Measurements from ENCODE around the gene LACRT.

Gene LACRT

DNA sequence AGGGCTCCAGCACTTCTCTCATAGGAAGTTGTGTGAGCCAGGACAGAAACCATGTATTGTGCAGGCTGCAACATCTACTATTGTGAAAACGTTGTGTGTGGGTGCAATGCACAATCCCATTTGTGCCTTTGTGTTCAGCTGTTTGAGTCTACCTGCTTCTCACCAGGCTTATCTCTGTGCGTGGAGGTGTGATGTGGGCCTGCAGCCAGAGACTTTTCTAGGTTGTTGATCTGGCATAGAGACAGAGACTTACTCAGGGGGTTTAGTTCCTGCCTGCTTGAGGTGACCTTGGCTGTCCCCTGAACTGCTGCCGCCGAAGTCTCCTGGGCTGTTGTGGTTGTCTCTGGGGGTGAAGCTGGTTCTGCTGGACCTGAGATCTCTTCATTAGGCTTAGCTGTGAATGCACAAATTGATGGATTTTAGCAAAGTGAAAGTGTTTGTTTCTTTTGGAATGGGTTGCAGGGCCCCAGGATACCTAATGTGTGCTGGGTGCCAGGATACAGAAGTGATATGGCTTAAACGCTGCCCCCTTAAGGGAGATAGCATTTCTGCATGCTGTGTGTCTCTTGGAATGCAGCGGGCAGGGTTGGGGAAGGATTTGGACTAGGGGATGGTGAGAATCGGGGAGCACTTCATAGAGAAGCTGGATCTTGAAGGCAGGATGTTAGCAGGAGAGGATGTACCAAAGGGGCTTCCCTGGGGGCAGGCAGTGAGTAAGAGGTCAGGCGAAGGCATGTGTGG, 2.5 kb downstream of the LACRT start:
- no peak for DNase-seq

DNA sequence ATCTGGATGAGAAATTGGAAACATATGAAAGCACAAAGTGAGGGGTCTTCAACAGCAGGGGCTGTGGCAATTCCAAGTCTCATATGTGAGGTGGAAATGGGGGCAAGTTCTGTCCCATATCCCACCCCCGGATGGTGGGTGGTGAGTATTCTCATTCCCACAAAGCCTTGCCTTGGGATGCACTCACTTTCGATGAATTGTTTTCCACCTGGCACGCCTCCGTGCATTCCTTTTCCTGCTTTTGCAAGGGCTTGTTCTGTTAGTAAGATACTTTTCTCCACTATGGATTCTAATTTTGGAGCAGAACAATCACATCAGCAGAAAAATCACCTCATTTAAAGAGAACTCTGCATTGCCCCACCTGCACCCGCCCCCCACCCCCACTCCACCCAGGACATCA, 3.1 kb downstream of the LACRT start:
- DNase-seq = no peak

DNA sequence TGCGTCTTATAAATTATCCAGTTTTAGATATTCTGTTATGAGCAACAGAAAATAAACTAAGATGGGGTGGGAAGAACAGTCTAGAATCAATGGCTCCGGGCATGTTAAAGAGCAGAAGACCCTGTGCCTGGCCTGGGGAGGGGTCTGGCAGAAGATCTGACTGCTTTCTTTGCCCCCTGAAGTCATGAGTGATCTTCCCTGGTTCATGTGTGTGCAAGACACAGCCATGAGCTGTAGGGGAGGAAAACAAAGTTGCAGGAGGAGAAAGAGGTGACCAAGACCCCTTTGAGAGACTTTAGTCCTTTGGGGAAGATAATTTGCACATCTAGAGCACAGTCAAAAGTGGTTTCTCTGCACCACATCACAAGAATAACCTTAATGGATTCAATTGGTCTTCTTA, 4.8 kb downstream of the LACRT start:
- no peak for DNase-seq

DNA sequence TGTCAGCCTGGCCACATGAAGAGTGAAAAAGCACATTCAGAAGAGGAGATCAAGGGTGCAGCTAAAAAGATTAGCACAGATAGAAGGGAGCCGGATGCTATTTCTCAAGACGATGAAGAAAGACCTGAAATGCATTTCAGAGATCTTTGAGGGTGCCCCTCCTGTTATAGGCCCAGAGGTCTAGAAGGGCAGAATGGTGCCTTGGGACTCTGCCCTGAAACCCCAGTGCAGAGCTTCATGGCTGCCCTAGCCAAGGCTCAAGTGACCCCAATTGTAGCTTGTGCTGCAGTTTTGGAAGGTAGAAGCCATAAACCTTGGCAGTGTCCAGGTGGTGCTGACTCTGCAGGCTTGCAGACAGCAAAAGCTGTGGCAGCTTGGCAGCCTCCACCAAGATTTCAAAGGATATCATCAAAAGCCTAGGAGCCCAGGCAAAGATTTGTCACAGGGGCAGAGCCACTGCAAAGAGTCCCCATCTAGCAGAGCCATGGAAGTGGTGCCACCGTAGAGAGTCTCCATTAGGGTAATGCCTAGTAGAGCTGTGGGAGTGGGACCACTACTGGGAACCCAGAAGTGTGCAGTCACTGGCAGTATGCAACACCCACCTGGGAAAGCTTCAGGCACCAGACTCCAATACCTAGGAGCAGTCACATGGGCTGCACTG, 6.4 kb downstream of the LACRT start:
- no peak for DNase-seq

GRCh38 chr12:54627304-54627703, 7.4 kb downstream of the LACRT start:
- no peak for DNase-seq

- no peak for DNase-seq
Measured at GRCh38 chr12:54625598-54625997, 9.1 kb downstream of the LACRT start.

DNA sequence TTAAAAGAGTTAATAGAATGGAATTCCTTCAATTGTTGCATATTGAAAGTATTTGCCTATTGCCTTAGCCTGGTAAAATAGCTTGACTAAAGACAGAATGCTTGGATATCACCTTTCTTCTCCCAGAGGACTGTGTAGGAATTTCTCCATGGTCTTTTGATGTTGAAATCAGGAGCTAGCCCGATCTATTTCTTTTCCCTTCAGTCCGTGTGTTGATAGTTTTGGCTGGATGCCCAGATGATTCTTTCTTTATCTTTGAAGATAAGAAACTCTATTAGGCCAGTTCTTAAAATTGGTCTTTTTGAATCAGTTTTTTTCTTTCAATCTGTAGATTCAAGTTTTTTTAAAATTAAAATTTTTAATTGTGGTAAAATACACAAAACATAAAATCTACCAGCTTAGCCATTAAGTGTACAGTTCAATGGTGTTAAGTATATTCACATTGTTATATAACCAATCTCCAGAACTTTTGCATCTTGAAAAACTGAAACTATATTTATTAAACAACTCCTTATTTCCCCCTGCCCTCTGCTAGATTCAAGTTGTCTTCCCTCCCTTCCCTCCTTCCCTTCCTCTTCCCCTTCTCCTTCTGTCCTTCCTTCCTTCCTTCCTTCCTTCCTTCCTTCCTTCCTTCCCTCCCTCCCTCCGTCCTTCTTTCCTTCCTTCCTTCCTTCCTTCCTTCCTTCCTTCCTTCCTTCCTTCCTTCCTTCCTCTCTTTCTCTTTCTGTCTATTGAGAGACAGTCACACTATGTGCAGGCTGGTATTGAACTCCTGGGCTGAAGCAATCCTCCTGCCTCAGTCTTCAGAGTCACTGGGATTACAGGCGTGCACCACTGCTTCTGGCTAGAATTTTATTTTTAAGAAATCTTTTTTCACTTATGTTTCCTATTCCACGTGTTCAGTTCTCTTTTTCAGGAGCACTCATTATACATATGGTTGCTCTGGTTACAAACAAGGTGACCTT, 10.1 kb downstream of the LACRT start:
- DNase-seq = no peak

GRCh38 chr12:54622463-54623183, 12.1 kb downstream of the LACRT start:
- DNase-seq = no peak

DNA sequence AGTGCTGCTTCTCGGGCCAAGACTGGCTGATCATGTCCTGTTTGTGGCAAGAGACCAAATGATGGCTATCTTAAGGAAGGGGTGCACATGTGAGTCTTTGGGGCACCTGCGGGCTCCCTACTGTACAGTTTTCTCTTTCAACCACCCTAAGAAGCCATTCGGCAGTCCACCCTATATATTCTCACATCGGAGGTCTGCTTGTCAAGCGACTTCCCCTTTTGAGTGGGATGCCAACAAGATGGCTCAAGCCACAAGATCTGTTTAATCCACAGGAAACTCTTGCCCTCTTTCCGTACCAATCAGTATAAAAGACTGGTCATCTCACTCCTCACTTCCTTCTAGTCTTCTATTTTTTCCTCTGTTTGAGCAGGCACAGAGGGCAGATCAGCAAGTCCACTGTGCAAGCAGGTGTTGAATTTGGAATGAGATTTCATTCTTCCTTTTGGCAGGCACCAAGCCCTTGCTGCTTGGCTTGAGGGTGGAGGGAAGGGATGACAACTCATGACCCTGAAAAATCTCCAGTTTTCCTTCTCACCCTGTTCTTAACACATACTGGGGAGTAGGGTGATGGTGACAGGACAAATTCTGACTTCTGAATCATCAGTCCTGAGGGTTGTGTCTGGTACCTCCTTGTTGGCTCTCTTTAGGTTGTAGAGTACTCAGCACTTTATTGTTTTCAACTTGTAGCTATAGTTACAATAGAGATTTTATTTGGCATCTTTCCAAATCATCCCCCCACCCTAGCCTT, 17.6 kb downstream of the LACRT start:
- DNase-seq = no peak

DNA sequence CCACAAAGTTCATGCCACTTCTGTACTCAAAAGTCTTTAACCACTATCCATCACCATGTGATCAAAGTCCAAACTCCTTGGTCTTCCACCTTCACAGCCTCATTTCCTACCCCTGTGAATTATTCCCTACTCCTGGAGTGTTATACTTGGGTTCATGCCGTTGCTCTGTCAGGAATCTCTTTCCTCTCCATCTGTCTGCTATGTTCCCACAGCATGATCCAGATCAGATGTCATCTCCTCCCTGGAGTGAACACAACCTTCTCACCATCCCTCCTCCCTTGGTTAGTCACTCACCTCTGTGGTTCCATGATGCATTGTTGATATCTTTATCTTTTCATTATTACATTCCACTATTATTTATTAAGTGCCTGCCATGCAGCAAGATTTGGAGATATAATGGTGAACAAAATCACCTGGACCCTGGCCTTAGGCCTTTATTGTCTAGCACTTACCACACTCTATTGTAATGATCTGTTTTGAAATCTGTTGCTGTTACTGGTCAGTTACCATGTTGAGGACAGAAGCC, 22.4 kb downstream of the LACRT start:
- no peak for DNase-seq

GRCh38 chr12:54611715-54612149, 23.0 kb downstream of the LACRT start:
- DNase-seq = no peak

DNA sequence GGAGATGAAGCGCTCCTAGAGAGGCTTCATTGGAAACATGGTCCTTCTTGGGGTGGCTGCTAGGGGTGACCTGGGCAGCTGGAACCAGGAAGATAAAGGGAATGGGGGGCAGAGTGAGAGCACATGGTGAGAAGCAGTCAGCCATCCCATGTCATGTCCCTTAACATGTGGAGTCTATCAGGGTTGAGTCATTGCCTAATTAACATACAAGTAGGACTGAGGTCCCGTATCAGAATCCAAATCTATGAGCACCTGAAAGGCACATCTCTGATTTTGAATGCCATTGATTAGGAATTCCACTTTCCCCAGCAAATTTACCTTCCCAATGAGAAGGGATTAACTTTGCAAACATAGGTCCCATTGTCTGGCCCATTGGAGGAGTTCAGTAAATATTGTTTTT, 25.9 kb downstream of the LACRT start:
- DNase-seq = no peak

DNA sequence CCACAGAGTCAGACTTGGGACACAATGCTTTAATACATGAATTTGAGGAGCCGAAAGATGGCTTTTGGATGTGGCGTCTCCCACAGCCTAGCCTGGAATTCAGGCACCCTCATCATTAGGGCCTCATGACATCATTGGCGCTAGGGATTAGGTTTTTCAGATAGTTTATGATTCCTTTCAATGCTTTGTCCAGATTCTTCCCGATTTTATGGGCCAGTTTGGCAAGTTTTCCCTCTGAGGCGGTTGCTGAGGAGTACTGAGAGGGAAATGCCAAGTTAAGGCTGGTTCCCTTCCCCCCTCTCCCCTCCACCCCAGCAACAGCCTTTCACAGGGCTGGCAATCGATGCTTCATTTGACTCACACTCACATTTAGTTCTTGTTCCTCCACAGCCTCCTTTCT, 26.5 kb downstream of the LACRT start:
- DNase-seq = no peak

GRCh38 chr12:54606556-54606955, 28.1 kb downstream of the LACRT start:
- DNase-seq = no peak

GRCh38 chr12:54605138-54605970, 29.3 kb downstream of the LACRT start:
- DNase-seq = no peak

DNA sequence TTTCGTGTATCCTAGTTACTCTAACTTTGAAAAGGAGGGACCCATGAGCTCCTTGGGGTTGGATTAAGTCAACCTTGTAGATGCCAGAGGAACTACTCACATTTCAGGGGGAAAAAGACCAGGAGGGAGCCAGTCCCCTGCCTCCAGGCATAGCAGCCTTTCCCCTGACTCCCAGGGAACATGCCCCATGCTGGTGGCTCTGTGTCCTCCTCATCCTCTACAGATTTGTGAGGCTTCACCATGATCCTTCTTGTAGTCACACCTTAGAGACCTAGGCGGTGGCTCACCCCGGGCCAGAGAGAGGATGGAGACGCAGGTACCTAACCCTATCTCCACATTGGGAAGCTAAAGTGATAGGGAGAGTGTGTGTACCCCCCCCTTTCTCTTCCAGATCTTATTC, 30.3 kb downstream of the LACRT start:
- no peak for DNase-seq

- no peak for DNase-seq
Measured at GRCh38 chr12:54603872-54604271, 30.8 kb downstream of the LACRT start.

- DNase-seq = peak; percentile 70 to 76
Measured at GRCh38 chr12:54603173-54603814, 31.4 kb downstream of the LACRT start.

GRCh38 chr12:54602661-54603060, 32.0 kb downstream of the LACRT start:
- DNase-seq = no peak

GRCh38 chr12:54601841-54602240, 32.9 kb downstream of the LACRT start:
- DNase-seq = no peak

Data from activated CD4-positive, alpha-beta T cell treated with anti-CD3 and anti-CD28 coated beads, Interleukin-2, amount 50 U/mL, for 48 hours (primary cell).